D721Med (cell line): ENCODE data around the gene APAF1.
"Not testable (repeated sequence)": the region's sequence is repeated elsewhere in the genome, so short reads cannot be mapped to it uniquely, and the experiment has no call there.

Experiments used
- DNase-seq: peaks from one replicate; pipeline ENCODE4 v3.0.0; 2011; ENCODE audit warnings: low spot score; ENCODE audit not compliant: insufficient read length
- FAIRE-seq: peaks from 2 replicates; lab custom pipeline; 2011; peaks lifted over from hg19 to GRCh38; lab: Jason Lieb, UNC
- TF ChIP-seq, protein P1 (sequence below): IDR thresholded peaks from 2 replicates; pipeline ENCODE4 v1.5.1; 2012; ENCODE audit warnings: mild to moderate bottlenecking, control low read depth; ENCODE audit not compliant: insufficient read depth; ENCODE audit errors: missing control alignments

The APAF1 gene

DNA sequence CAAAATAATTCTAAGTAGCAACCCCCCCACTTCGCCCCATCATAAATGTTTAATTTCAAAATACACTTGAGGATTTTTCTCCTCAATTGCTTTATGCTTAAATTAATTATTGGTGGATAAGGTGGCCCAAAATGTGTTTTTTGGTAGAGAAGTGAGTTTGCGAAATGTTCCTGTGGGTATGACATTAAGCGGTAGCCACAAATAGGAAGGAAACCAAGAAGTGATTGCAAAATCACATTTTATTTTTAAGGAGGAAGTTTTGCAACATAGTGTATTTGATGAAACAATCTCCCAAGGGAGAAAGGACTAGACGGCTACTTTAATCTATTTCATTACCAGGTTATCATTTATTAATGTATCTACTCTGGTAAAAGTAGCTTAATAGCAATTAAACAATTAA lies 26.1 kb upstream of the APAF1 start:
- peak; percentile 87 for FAIRE-seq
- TF ChIP-seq, protein P1, sequence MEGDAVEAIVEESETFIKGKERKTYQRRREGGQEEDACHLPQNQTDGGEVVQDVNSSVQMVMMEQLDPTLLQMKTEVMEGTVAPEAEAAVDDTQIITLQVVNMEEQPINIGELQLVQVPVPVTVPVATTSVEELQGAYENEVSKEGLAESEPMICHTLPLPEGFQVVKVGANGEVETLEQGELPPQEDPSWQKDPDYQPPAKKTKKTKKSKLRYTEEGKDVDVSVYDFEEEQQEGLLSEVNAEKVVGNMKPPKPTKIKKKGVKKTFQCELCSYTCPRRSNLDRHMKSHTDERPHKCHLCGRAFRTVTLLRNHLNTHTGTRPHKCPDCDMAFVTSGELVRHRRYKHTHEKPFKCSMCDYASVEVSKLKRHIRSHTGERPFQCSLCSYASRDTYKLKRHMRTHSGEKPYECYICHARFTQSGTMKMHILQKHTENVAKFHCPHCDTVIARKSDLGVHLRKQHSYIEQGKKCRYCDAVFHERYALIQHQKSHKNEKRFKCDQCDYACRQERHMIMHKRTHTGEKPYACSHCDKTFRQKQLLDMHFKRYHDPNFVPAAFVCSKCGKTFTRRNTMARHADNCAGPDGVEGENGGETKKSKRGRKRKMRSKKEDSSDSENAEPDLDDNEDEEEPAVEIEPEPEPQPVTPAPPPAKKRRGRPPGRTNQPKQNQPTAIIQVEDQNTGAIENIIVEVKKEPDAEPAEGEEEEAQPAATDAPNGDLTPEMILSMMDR, result no peak

DNA sequence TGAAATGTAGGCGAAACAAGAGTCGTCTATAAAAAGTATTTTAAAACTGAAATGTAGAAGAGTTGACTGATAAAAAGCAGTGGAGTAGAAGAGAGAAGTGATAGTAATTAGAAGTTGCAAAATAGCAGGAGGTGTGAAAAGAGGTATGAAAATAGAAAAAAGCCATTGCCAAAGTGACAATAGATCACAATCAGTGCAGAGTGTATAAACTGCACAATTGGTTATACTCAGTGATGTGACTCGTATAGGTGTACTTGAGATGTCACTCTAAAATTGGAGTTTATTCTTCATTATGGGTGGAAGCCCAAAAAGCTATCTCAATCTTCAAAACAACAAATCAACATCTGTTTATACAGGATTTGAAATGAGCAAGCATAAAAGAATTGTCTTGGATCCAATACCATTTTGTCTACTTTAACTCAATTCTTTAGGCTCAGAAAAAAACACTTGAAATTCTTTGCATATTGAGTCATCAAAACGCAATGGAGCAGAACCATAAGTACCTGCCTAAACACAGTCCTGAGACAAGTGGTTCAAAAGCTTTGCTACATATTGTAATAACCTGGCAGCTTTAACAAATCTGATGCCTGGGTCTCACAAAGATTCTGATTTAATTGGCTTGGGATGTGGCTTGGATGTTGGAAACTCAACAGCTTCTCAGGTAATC lies 9.3 kb upstream of the APAF1 start:
- TF ChIP-seq, protein P1, result no peak
- DNase-seq (no peak), FAIRE-seq (peak; percentile 6)

More for the DNA sequence above, 26.1 kb upstream of the APAF1 start:
- DNase-seq, result no peak

DNA sequence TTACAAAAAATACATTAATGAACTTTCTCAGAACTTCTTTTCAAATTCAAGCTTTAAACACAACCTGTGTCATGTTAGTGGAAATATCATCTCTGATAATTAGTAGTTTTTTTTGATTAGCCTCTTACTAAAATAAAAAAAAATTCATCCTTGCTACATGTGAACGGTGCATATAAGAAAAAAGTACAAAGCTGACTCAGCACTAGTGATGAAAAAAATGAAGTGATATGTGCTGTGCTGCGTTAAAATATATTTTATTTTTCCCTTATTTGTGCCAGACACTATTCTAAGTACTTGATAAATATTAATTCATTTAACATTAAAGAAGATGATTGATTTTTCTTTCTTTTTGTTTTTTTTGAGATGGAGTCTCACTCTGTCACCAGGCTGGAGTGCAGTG lies 8.0 kb upstream of the APAF1 start:
- TF ChIP-seq, protein P1, result no peak
- no peak for FAIRE-seq

DNA sequence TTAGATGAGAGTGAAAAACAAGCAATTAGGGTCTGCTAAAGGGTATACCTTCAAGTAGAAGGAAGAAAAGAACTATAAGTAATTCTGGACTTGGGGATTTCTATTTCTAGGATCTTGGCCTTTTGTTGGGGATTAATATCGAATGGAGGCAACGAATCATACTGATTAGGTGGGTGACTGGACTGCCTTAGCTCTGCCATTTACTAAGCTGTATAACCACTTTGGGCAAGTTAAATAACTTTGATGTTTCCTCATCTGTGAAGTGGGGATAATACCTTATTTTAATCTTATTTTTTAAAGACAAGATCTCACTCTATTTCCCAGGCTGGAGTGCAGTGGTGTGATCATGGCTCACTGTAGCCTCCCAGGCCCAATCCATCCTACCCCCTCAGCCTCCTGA lies 7.1 kb upstream of the APAF1 start:
- DNase-seq (no peak), FAIRE-seq (no peak)
- TF ChIP-seq, protein P1, result no peak

More for the DNA sequence above, 8.0 kb upstream of the APAF1 start:
- DNase-seq, result no peak

DNA sequence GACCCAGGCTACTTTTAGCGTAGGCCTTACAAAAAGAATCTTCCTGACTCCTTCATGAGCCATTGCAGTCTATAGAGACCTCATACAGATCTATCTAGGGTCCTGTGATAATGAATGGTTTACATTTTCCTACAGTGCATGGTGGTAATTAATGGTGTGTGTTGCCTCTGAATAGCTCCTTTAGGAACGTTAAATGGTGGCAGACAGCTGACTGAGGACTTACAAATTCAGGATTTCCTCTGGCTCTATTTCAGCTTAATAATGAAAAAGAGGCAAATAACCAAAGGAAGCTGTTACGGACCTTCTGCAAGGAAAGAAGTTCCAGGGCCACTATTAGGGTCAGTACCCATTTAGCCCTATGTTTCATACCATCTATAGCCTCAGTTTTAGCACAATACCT lies 5.6 kb upstream of the APAF1 start:
- TF ChIP-seq, protein P1, result no peak
- FAIRE-seq (no peak), DNase-seq (no peak)

DNA sequence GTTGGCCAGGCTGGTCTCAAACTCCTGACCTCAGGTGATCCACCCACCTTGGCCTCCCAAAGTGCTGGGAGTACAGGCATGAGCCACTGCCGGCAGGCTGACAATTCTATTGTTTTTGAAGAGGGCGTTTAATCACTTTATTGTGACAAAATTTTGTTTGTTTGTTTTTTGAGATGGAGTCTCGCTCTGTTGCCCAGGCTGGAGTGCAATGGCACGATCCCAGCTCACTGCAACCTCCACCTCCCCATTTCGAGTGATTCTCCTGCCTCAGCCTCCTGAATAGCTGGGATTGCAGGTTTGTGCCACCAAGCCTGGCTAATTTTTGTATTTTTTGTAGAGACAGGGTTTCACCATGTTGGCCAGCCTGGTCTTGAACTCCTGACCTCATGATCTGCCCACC lies 2.3 kb upstream of the APAF1 start:
- FAIRE-seq, result not testable (repeated sequence)

DNA sequence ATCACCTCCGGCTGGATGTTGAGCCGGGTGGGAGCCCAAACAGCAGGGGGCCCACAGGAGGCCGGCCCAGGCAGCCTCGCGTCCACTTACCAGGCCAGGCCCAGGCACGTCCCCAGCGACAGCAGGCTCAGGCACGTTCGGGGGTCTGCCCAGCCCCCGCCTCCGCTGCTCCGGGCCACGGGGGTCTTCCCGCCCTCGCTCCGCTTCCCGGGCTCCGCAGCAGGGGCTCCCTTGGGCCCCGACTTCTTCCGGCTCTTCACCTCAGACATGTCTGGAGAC lies 718 bp upstream of the APAF1 start:
- DNase-seq, result no peak
- no peak for FAIRE-seq
- TF ChIP-seq, protein P1, result no peak

More for the DNA sequence above, 2.3 kb upstream of the APAF1 start:
- not testable (repeated sequence) for DNase-seq
